NOMO-1 treated with DMSO at 0.1 percent for 48 hours (cell line): ENCODE data around the gene UBA1.
A peak's percentile ranks its signal among the peaks of the same experiment; 100 is the strongest.

ENCODE experiments used
- DNase-seq: peaks from one replicate; lab custom pipeline; 2025; ENCODE audit not compliant: unreplicated experiment; lab: John Stamatoyannopoulos, UW

Gene UBA1

DNA sequence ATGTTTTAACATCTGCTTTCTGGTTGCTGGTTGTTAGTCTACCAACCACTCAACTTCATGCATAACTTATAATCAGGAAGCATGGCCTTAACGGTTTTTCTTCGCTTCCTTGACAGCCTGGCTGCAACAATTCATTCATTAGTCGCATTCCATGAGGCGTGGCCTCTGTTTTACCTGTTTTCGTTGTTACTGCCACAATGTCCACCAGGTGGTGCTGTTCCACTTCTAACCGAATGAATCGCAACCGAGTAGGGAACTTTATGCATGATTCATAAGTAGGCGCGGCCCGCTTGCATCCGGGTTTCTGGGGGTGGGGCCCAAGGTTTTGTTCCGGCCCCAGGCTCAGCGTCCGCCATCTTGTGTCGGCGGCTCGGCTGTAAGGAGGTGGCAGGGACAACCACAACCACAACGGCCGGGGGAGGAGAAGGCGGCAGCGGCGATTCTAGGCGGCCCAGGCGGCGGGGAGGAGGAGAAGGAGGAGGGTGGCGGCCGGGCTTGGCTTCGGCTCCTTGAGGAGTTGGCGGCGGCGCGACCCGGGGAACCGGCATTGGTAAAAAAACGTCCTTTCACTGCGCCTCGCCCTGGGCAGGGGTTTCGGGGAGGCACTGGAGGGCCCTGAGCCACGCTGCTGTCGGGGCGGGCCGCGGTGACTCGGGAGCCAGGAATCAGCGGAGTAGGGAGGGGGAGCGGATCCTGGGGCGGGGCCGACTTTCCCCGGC, at the start of gene UBA1:
Gene UBA1 (plus strand): TSS at position 355 of the 719 bp plus-strand sequence. CDS start 4,974 bp downstream, outside the sequence.
- peak; percentile 97 for DNase-seq

DNA sequence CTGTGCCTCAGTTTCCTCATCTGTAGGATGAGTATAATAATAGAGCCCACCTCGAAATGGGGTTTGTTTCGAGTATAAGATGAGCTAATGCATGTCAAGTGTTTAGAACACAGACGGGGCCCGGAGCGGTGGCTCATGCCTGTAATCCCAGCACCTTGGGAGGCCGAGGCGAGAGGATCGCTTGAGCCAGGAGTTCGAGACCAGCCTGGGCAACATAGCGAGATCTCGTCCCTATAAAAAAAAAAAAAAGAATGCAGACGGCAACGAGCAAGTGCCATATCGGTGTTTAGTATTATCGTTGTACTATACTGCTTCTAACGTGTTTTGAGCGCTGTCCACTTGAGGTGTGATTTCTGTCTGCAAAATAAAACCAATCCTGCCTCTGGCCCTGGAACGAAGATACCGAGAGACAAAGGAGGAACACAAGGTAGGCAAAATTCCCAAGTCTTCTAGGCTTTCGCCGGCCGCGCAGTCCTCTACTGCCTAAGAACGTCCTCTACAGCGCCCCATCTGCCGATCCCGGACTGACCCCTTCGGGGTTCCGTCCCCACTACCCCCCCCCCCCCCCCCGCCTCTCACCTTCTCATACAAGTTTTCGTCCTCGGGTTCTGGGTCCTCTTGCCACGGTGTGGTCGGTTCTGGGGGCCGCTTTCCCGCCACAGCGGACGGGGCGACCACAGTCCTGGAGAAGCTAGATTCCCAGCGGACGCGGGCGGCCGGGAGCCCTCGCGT, 49.6 kb upstream of the UBA1 start:
- DNase-seq = peak; percentile 32

DNA sequence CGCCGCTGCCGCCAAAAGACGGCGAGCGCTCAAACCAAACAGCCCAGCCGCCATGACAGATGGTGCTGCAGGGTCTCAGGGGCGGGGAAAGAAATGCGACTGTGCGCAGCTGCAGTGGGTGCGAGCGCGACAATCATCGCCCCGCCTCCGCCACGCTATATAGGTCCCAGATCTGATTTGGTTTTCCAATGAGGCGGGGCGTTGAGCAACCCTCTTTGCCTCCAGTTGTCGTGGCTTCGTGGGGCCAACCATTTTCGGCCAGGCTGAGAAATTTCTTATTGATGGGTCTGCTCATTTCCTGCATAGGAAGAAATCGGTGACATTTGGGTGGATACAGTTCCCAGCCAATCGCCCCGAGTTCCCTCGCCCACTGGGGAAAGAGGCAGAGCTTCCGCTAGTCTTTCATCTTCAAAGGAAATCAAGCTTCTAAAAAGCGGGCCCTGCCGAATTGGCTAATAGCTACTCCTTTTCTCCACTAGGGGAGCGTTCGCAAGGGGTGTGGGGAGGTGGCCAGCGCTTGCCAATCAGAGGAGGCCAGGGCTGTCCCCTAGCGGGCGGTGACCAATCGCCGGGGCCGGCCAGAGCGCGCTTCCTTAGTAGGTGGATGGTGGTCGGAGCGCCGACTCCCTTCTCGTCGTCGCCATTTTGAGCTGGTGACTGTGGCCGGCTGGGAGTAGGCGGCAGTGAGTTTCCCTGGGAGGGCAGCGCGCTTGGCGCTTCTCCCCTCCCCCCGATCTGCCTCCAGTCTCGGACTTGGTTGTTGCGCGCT, 48.8 kb upstream of the UBA1 start, which contains the start of the genes NDUFB11 and RBM10:
Gene NDUFB11 (minus strand): TSS at position 77 of the 769 bp plus-strand sequence. CDS start 23 bp downstream, at position 54.
Gene RBM10 (plus strand): TSS at position 596 of the 769 bp plus-strand sequence. CDS start 2,261 bp downstream, outside the sequence.
- DNase-seq = peak; percentile 91

DNA sequence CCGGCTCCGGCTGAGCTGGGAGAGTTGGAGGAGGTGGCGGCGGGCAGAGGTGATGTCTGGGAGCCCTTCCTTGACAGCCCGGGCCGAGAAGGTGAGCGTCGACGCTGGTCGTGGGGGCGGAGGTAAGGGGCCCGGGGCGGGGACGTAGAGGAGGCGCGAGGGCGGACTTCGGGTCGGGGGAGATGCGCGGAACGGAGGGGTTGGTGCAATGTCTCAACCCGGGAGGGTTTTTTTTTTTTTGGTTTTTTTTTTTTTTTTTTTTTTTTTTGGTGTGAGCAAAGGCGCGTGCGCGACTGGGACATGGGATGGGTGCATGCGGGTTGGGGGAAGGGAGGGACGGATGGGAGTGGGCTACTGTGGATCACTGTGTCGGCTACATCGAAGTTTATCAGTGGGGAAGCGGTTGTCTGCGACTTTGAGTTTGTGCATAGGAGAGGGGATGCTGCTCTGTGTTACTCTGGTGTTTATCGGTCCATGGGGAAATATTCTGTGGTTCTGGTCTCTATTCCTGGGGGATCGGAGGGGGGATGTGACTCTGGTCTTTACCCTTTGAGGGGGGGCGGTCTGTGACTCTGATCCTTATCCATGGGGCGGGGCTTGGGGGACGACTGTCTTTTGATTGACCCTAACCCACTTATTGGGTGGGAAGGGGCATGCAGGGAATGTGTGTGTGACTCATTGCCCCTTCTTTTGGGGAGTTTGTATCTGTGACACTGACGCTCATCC, 48.1 kb upstream of the UBA1 start:
- peak; percentile 27 for DNase-seq

DNA sequence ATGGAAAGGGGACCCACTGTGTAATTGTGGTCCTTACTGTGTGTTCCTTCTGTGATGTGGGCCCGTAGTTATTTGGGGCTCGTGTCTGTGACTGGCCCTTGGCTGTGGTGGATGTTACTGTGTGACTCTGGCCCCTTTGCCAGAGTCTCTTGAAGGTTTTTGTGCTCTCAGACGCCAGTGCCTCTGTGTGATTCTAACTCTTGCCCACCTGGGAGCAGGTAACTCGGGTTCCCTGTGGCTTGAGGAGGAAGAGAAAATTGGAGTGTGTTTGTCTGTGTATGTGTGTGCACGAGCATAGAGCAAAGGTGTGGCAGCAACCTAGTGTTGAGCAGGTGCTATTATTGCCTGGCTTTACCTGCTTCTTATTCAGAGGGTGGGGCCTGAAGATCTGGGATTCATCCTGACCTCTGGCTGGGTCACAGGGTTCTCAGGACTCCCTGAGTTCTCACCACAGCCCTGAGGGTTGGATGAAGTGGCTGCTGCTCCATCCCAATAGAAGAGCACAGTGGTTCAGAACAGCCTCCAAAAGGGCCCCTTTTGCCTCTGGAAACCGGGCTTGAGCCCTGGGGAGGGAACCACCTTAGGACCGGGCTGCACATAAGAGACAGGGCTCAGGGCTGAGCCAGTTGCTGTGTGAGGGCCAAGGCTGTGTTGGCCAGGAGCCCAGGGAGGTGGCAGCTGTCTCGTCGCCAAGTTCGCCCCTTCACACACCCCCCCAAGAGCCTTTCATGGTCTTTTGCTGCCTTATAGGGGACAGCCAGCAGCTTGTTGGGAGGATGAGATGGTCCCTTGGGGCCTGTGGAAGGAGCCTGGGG, 47.3 kb upstream of the UBA1 start:
- no peak for DNase-seq

DNA sequence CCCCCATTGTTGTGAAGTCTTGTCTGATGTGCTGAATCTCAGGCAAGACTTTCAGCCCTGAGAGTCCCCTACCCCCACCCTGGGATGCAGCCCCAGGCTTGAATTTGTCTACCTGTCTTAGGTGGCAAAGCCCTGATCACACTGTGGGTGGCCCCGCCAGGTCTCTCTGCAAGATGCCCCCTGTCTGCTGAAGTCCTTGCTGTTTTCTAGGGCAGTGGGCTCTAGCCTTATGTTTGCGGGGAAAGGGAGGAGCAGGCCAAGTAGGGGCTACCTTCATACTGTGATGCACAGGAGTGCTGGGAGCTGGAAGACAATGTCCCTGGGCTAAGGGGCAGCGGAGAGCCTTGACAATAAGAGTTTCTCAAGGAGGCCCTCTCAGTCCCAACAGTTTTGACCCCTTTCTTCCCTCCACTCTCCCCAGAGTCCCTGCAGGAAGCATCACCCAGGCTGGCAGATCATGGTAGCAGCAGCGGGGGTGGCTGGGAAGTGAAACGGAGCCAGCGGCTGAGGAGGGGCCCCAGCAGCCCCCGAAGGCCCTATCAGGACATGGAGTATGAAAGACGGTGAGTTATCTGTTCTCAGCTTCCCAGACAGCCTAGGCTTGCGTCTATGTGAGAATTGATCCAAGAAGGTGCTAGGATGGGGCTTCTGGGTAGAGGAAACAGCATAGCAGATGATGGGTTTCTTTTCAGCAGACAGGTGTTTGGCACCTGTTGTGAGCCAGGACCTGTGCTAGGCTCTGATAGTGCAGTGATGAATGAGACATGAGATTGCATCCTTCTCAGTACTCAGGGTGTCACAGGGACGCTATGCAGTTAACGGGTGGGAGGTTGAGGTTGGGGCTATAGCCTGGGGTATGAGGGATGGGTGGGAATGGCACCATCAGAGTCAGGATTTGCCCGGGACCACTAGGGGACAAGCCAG, 46.4 kb upstream of the UBA1 start:
- no peak for DNase-seq

DNA sequence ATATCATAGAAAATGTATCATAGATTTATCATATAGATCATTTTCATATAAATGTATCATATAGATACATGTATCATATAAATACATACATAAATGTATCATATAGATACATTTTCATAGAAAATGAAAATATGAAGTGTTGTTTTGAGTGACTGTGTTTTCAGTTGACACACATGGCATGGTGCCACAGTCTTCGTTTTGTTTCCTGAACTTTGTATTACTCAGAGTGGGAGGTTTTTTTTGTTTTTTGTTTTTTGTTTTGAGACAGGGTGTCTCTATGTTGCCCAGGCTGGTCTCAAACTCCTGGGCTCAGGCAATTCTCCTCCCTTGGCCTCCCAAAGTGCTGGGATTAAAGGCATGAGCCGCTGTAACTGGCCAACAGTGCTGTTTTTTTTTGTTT, 44.7 kb upstream of the UBA1 start:
- no peak for DNase-seq

DNA sequence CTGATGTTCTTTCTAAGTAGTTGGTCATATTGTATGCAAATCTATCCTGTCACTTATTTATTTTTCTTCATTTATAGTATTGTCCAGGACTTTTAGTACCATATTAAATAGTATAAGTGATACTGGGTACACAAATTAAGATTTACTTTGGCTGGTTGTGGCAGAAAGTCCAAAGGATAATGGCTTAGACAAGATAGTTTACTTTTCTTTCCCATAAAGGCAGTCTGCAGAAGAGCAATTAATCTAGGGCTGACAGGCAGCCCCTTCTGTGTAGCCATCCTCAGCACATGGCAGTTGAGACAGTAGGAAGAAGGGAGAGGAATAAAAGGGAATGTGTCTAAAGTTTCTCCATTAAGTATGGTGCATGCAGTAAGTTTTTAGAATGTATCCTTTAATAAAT, 42.2 kb upstream of the UBA1 start:
- no peak for DNase-seq

DNA sequence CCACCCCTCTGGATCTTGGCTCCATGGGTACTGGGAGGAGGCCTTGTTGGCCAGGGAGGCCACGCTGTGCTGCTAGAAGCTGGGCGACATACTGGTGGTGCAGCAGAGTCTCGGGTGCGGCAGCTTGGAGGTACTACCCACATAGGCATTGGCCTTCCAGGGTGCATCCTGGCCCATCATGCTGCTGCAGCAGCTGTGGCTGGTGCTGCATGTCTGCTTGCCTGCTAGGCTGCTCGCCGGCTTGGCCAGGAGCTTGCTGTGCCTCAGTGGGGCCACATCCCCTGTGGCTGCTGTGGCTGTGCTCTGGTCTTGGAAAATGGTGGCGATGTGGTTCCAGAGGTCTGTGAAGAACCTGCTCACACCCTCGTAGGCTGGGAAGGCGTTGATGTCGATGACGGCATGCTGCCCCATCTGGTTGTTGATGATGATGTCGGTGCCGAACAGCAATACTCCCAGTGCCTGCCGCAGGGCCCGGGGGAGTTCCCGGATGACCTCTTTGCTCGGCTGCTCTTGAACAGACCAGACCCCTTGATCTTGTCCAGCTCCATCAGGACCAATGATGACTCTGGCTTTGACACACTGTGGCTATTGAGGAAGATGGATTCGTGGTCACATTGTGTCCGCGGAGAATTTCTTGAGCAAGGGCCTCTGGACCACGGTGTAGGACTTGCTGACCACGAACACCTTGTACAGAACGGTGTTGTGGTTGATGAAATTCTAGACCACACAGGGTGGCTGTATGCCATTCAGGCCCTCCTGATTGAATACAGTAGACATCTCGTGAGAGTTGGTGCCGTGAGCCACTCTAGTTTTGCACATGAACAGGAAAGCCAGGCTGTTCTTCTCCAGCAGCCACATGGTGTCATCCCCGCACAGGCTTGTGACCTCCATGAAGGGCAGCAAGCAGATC, 36.8 kb upstream of the UBA1 start:
- no peak for DNase-seq

DNA sequence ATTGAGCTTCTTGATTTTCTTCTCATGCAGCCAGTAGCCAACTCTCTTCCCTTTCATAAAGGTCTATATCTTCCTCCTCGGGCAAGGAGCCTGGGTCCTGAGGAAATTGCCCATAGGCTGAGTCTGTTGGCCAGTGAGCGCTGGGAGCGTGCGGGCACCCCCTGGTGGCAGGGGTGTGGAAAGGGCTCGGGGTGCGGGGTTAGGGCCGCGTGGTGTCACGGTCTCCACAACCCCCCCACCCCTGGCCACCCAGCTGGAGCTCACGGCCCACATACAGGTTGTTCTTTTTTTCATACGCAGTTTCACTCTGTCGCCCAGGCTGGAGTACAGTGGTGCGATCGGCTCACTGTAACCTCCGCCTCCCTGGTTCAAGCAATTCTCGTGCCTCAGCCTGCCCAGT, 35.5 kb upstream of the UBA1 start:
- no peak for DNase-seq

DNA sequence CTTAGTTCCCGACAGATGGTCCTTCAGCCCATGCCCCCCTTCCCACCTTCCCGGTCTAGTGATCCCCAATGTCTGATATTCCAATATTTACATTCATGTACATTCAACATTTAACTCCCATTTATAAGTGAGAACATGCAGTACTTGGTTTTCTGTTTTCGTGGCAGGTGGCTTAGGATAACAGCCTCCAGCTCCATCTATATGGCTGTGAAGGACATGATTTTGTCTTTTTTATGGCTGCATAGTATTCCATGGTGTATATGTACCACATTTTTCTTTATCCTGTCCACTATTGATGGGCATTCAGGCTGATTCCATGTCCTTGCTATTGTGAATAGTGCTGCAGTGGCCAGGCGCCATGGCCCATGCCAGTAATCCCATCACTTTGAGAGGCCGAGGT, 34.8 kb upstream of the UBA1 start:
- no peak for DNase-seq

DNA sequence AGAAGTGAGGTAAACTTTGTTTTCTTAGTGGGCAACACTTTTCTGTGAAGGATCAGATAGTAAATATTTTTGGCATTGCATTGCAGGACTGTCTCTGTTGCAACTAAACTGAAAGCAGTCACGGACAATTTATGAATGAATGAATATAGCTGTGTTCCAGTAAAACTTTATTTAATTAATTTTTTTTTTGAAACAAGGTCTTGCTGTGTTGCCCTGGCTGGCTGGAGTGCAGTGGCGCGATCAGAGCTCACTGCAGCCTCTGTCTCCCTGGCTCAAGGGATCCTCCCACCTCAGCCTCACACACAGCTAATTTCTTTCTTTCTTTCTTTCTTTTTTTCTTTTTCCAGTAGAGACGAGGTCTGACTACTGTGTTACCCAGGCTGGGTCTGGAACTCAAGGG, 32.8 kb upstream of the UBA1 start:
- DNase-seq = no peak

DNA sequence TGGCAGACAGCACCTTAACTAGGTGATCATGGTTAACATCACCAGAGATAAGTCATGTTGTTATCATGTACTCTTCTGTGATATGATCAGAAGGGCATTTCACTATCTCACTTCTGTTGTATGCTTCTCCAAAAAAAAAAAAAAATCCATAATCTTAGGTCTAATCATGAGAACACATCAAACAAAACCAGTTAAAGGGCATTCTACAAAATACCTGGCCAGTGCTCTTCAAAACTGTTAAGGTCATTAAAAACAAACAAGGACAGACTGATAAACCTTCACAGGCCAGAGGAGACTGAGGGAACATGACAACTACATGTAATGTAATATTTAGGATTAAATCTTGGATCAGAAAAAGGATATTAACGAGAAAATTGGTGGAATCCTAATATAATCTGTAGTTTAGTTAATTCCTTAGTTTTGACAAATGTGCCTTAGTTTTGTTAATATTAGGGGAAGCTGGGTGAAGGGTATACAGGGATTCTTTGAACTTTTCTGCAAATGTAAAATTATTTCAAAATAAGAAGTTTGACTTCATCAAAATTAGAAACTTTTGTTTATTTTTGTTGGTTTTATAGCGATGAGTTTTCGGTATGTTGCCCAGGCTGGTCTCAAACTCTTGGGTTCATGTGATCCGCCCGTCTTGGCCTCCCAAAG, 30.6 kb upstream of the UBA1 start:
- DNase-seq = no peak

DNA sequence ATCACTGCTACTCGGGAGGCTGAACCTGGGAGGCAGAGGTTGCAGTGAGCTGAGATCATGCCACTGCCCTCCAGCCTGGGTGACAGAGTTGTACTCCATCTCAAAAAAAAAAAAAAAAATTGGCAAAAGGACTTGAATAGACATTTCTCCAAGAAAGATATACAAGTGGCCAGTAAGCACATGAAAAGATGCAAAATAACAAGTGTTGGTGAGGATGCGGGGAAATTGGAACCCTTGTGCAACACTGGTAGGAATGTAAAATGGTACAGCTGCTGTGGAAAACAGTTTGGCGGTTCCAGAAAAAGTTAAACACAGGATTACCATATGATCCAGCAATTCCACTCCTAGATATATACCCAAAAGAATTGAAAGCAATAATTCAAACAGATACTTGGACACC, 29.2 kb upstream of the UBA1 start:
- no peak for DNase-seq

DNA sequence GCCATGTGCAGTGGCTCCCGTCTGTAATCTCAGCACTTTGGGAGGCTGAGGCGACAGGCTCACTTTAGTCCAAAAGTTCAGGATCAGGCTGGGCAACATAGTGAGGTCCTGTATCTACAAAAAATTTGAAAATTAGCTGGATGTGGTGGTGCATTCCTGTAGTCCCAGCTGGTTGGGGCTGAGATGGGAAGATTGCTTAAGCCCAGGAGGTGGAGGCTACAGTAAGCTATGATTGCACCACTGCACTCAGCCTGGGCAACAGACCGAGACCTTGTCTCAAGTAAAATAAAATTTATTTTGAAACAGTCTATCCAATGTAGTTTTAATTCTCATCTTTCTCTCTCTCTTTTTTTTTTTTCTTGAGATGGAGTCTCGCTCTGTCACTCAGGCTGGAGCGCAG, 27.5 kb upstream of the UBA1 start:
- no peak for DNase-seq

DNA sequence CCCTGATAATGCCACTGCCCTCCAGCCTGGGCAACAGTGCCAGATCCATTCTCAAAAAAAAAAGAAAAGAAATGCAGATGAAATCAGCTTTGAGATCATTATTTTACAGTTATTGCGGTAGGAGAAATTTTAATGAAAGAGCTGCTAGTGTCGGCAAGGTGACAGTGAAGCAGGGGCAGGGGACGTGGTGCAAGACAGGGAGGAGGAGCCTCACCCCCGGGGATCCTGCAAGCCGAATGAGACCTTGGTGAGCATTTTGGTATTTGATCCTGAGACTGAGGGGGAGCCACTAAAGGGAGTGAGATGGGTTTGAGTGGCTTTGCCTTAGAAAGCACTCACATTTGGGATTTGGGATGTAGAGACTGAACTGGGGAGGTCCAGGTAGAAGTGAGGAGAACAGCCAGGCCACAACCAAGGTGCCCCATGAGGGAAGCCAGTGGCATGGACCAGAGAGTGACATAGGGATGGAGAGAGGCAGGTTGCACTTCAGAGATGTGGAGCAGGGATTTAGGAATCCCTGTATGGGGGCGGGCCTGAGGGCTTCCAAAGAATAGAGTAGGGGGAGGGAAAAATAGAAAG, 25.0 kb upstream of the UBA1 start:
- no peak for DNase-seq

DNA sequence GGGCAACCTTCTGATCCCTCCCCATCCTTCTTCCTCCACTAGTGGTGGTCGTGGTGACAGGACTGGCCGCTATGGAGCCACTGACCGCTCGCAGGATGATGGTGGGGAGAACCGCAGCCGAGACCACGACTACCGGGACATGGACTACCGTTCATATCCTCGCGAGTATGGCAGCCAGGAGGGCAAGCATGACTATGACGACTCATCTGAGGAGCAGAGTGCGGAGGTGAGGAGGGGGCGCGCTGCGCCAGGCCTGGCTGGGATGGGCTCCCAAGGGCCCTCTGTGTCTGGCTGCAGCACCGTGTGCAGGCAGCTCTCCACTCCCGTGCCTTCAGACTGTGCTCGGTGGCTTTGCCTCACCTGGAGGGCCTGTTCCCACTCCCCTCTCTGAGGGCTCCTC, 24.4 kb upstream of the UBA1 start:
- DNase-seq = no peak
